Embryonic facial prominence (tissue), 1 donor: ENCODE results near the gene ZBTB12.
"Not testable (repeated sequence)": the region's sequence is repeated elsewhere in the genome, so short reads cannot be mapped to it uniquely, and the experiment has no call there.

Source experiments
- DNase-seq: peaks from one replicate; pipeline ENCODE4 v3.0.0-alpha.2; 2016; ENCODE audit errors: extremely low spot score

The ZBTB12 gene

DNA sequence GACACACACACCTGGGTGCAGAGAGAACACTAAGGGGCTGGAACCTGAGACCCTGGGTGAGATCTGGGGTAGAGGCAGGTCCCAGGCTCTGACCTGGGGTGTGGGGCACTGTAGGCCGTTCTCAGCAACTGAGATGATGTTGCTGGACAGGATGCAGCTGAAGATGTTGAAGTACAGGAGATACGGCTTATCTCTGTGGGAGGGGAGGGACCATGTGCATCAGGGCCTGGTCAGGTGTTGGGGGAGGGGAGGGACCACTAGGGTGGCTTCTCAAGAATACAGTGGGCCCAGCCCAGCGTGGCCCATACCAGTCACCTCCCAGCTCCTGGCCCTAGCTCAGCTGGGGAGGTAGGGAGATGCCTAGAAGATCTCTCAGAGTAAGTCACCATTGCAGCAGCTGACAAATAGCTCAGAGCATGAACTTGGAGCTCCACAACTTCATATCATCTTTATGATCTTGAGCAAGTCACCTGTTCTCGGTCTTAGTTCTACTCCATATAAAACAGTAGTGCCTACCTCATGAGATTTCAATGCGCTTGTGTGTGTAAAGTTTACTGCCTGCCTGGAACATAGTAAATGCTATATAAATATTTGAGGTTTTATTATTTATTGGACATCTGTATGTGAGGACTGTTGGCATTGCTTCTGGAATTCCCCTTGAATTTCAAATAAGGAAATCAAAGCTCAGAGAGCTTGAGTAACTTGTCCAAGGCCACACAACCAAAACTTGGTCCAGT lies 26.9 kb downstream of the ZBTB12 start:
- DNase-seq: no peak

DNA sequence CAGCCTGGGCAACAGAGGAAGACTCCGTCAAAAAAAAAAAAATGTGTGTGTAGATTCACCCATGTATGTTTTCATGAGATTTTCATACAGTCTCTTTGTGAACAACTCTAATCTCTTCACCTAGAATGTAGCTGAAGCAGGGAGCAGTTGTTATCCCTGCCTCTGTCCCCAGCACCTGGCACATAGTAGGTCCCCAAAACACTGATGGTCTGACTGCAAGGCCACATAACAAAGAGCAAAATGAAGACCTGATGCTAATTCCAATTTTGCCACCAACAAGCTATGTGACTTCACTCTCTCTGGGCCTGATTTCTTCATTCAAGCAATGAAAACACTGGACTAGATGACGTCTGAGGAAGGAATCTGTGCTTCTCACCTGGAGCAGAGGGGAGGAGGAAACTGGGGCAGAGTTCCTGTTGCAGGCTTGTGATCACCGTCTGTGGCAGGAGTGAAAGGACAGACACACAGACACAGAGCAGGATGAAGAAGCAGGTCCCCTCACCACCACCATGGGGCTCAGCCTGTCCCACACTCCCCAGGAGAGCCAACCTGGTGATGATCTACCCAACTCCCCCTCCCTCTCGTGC lies 27.7 kb downstream of the ZBTB12 start:
- no peak for DNase-seq

DNA sequence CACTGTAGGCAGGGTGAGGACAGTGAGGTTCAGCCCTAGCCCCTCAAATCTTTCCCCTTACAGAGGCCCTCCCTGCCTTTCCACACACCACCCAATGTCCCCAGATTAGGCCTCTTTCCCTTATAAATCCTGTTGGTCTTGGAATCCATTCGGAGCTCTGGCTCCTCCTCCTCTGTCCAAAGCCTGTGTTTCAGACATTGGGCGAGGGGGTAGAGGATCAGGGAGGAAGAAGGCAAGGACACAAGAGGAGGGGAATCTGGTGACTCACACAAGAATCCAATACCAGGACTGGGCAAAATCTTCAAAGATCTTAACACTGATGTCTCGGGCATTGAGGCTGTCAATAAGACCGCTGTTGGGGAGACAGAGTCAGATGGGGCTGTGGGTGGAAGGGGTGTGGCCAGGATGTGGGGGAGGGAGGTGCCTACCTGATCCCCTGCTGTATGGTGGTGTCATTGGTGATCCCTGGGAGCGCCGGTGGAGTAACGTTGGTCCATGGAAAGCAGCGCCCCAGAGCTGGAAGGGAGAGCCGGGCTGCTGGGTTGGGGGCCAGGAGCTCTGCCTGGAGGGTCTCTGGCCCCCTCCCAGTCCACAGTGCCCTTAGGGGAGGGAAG lies 30.7 kb downstream of the ZBTB12 start:
- DNase-seq: no peak

DNA sequence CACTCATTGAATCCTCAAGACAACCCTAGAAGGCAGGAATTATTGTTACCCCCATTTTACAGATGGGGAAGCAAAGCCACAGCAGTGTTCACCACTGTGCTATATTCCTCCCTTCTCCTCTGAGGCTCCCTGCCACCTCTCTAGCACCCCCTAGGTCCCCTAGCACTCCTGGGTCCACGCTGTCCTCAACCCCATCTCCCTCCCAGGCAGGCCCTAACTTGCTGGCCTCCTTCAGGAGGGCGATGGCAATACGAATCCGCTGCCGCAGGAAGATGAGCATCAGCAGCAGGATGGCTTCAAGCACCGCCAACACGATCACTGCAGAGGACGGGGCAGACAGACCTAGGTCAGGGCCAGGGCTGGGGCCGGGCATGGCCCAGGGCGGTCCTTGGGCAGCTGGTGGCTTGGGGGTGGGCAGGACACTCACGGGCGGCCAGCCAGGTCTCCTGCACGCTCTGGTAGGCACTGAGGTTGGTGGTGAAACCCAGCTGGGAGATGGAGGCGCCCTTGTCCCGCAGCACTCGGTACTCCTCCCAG lies 31.4 kb downstream of the ZBTB12 start:
- no peak for DNase-seq

DNA sequence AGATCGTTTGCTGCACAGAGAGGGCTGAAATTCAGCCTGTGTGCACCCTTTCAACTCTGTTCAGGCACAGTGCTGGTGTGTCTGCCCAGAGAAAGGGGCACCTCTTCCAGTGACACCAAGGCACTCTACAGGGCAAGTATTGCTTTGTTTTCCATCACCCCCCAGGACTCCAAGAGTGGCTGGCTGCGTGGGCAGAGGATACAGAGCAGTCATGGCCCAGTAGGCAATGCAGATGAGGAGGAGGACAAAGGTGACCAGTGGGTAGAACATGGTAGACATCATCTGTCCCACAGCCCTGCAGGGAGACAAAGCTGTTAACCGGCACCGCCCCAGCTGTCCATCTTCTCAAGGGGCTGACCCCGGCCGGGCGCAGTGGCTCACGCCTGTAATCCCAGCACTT lies 32.5 kb downstream of the ZBTB12 start:
- no peak for DNase-seq

DNA sequence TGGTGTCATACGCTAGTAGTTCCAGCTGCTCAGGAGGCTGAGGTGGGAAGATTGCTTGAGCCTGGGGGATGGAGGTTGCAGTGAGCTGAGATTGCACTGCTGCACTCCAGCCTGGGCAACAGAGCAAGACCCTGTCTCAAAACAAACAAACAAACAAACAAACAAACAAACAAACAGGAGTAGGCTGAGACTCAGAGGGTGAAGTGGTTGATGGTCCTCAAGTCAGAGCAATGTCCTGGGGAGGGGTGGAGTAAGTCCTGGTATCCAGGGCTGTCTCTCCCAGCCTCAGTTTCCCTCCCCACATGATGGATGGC lies 33.3 kb downstream of the ZBTB12 start:
- not testable (repeated sequence) for DNase-seq

DNA sequence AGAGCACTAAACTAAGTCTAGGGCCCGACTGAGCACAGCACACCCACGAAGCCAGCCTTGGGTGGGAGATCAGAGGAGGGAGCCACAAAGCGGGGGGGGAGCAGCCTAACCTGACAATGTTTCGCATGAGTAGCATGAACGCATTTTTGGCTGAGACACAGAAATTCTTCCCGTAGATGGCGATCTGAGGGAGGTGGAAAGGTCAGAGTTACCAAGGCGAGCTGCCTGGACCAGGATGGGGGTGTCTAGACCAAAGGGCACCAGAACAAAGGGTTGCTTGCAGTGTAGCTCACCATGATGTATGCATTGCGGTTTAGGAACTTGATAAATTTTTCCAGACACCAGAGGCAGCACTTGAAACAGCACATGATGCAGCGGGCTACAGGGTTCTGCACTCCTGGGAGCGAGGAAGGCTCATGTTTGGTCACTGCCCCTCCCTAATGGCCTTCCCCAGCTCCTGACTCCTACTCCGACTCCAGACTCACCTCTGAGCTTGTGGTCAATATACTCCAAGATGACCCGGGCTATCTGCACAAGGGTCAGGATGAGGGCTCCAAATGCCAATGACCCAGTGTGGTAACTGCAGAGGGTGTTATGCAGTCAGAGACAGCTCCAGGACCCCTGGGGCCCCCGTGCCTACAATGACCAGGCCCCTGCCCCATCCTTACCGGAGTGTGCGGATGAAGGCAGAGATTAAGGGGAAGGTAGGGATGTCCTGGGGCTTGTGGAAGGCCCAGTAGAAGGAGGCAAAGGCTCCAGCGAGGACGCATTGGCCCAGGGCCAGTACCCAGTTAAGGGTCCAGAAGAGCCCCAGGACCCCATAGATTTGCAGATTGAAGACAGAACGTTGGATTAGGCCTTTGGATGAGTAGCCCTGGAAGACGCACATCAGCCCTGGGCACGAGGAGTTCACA lies 36.4 kb downstream of the ZBTB12 start:
- DNase-seq: no peak

DNA sequence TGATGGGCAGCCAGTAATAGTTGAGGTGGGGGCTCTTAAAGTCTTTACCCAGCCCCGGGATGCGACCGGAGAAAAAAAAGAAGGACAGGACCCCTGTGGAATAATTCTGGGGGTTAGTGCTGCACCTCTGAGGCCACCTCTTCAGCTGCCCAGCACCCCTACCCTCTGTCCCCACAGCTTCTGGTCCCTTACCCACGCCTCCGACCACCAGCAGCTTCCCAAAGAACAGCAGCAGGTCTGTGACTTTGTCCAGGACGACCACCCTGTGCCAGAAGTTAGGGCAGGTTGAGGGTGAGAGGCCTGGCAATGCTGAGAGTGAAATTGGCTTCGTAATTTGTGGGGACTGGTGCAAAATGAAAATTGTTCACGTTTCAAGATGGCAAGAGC lies 37.1 kb downstream of the ZBTB12 start:
- DNase-seq: no peak

DNA sequence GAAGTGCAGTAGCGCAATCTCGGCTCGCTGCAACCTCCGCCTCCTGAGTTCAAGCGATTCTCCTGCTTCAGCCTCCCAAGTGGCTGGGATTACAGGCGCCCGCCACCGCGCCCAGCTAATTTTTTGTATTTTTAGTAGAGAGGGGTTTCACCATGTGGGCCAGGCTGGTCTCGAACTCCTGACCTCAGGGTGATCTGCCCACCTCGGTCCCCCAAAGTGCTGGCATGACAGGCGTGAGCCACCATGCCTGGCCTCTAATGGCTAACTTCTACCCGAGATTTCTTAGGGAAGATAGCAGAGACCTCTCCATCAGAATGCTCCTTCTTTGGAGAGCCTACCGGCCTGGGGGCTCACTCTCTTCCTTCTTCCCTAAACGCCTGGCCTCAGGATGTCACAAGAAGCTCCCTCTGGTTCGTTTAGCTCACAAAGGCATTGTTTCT lies 37.7 kb downstream of the ZBTB12 start:
- not testable (repeated sequence) for DNase-seq

DNA sequence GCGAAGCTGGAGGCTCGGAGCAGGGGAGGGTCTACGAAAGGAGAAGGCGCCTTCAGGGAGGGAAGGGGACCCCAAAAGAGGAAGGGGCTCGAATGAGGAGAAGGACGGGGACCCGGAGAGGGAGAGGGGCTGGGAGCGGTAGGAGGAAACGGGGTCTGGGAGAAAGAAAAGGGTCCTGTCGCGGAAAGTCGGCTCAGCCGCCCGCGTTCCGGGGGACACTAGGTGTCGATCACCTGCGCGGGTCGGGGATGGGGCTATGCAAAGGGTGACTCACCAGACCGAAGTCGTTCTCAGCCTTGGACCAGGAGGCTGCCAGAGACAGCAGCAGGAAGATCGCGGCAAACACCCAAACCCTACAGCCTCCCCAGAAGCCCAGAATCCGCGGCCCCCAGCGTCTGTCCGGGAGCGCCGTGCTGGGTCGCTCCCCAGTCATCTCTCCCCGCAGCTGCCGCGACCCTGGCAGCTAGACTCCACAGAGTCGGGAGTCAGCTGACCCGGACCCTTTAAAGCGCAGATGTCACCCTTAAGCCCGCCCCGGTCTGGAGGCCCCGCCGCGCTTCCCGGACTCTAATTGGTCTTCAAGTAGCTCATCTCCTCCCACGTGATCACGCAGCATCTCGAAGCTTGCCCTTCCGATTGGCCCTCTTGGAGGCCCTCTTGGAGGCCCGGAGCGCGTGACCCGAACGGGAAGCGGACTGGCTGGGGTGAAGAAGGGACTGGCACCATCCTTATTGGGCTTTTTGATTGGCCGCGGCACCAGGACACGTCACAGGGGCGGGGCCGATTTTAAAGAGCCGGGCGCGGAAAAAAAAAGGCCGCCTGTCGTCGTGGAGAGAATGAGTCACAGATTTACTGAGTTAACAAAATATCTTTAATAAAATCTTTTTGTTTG lies 39.3 kb downstream of the ZBTB12 start, which contains the start of gene NEU1:
Gene NEU1, minus strand, starts transcription at position 478 of the 892 bp plus-strand sequence. Its CDS starts 45 bp downstream, at position 433.
- DNase-seq: peak; percentile 100

DNA sequence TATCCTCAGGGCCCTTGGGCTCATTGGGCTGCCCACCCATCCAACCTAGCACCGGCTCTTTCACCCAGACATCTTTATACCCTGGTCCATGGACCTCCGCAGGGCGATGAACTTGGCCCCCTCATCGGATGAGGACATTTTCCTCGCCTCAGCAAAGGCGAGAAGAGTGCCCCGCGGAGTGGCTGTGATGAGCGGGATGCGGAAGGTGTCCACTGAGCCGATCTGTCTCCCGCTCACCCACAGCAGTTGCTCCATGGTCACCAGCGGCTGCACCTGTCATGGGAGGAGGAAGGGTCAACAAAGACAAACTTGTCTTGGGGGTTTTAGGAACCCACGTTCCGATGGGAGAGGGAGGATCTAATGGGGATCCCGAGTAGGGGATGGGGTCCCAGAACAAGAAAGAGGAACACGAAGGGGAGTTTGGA lies 40.0 kb downstream of the ZBTB12 start:
- no peak for DNase-seq

DNA sequence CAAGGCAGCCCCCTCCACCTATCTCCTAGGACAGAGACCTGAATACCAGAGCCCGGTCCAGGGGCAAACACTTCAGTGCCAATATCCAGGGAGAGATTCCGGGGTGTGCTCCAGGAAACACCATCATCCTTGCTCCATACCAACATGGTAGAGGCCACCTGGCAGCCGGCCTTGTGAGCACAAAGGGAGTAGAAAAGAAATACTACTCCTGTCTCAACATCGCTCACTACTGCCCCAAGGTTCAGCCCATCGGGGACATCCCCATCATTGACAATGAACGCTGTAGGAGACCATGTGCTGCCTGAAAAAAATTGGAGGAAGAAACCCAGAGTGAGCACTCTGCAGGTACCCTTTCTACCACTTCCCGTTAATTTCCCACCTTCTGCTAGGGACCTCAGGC lies 40.7 kb downstream of the ZBTB12 start:
- no peak for DNase-seq

DNA sequence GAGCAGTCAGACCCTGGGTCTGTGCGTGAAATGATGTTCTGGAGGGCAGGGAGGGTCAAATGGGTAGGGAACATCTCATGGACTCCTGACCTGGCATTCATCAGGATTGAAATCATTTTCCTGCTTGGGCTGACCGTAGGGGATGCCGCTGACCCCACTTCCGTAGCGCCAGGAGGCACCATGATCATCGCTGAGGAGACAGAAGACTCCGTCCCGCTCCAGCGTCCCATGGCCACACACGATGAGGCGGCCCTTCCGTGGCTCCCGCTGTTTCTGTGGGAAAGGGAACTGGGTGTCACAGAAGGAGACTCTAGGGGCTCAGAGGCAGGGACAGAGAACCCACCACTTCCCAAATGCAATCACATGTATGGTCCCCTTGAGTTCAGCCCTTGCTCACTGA lies 41.5 kb downstream of the ZBTB12 start:
- no peak for DNase-seq

DNA sequence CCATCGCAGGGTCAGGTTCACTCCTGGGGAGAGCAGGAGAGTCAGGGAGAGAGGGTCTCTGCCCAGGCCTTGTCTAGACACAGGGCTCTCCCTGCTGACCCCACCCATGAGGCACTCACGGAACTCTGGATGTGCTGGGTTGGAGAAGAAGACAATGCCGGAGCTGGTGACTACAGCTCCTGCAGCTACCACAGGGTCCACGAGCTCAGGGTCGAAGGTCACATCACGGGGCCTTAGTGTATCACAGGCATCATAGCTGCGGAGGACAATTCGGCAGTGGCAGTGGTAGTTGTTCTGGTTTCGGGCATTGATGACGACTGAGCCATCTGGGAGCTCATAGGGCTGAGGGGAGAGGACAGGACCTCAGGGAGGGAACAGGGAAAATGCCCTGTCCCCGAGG lies 42.0 kb downstream of the ZBTB12 start:
- no peak for DNase-seq

DNA sequence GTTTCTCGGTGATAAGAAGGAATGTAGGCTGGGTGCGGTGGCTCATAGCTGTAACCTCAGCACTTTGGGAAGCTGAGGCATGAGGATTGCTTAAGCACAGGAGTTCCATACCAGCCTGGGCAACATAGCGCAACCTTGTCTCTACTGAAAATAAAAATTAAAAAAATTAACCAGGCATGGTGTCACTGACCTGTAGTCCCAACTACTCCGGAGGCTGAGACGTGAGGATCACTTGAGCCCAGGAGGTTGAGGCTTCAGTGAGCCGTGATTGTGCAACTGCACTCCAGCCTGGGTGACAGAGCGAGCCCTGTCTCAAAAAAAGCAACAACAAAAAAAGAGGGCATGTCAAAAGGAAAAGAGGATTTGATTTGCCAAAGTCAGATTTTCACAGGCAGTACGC lies 43.2 kb downstream of the ZBTB12 start:
- no peak for DNase-seq

DNA sequence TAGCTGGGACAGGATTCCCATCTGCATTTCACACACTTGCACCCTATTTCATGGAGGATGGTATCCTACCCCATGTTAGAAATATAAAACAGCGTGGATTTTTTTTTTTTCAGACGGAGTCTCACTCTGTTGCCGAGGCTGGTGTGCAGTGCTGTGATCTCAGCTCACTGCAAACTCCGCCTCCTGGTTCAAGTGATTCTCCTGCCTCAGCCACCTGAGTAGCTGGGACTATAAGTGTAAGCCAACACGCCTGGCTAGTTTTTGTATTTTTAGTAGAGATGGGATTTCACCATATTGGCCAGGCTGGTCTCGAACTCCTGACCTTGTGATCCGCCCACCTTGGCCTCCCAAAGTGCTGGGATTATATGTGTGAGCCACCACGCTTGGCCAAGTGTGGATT lies 44.1 kb downstream of the ZBTB12 start:
- DNase-seq: not testable (repeated sequence)

DNA sequence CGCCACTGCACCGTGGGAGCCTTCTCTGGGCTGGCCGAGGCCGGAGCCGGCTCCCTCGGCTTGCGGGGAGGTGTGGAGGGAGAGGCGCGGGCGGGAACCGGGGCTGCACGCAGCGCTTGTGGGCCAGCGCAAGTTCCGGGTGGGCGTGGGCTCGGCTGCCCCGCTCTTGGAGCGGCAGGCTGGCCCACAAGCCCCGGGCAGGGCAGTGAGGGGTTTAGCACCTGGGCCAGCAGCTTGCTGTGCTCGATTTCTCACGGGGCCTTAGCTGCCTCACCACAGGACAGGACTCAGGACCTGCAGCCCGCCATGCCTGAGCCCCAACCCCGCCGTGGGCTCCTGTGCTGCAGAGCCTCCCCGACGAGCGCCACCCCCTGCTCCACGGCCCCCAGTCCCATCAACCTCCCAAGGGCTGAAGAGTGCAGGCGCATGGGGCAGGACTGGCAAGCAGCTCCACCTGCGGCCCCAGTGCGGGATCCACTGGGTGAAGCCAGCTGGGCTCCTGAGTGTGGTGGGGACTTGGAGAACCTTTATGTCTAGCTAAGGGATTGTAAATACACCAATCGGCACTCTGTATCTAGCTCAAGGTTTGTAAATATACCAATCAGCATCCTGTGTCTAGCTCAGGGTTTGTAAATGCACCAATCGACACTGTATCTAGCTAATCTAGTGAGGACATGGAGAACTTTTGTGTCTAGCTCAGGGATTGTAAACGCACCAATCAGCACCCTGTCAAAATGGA lies 49.7 kb downstream of the ZBTB12 start:
- not testable (repeated sequence) for DNase-seq

DNA sequence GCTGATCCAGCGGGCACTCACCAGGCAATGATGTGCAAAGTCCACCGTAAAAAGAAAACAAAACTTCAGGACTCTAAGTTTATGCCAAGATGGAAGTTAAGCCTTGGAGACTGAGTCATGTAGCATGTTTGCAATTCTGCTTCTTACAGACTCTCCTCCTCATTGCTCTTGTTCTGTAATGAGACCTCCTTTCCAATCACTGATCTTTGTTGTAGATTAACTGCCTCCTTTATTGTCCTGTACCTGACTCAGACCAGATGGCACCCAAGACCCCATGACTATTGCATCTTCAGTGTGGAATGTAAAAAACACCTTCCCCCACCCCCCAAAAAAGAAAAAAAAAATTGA lies 50.4 kb downstream of the ZBTB12 start:
- no peak for DNase-seq

DNA sequence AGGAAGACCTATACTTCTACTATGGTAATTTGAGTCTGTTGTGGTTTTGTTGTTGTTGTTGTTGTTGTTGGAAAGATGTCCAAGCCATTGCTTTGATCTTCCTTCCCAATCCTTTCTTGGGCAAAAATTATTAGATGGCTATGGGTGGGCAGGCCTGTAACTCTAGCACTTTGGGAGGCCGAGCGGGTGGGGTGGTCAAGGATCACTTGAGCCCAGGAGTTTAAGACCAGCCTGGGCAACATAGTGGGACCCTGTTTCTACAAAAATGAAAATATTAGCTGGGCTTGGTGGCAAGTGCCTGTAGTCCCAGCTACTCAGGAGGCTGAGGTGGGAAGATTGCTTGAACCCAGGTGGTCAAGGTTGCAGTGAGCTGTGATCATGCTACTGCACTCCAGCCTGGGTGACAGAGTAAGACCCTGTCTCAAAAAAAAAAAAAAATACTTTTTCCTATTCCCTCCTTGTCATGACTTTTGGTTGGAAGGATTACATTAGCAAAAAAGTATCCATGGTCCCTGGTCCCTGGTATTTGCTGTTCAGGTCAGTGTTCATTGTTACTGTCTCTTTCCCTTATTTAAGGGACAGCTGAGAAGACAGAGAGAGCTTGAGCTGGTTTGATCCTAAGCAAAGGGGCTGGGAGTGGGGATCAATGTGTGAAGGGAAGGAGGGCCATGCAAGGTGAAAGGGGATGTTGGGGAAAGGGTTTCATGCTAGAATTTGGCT lies 51.0 kb downstream of the ZBTB12 start:
- no peak for DNase-seq
